Stimulated activated CD8-positive, alpha-beta memory T cell treated with anti-CD3 and anti-CD28 coated beads, Interleukin-4, amount 100 ng/mL, for 48 hours (primary cell): ENCODE measurements around the gene METAP2.

Experiments
- DNase-seq: peaks from one replicate; pipeline ENCODE4 v3.0.0-alpha.2; 2020

METAP2 gene

DNA sequence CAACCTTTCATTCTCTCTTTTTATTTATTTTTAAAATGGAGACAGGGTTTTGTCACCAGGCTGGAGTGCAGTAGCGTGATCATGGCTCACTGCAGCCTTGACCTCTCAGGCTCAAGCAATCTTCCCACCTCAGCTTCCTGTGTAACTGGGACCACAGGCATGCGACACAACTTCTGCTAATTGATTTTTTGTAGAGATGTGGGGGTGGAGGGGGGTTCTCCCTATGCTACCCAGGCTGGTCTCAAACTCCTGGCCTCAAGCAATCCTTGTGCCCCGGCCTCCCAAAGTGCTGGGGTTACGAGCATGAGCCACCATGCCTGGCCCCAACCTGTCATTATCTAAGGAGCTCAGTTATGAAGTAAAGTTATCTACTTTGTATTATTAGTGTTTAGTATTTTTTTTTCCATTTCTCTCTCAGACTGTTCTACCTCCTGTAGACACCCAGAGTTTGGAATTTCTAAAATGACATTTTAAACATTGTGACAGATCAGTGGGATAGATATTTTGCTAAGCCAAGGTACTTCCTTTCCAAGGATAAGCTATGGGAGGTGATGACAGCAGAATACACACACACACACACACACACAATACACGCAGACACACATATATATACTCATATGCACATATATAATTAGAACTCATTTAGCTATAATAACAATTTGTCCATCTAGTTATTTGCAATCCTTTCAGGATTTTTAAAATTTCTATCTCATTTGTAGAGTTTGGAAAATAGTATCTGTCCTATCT is 79.4 kb downstream of the METAP2 start:
- DNase-seq = no peak

DNA sequence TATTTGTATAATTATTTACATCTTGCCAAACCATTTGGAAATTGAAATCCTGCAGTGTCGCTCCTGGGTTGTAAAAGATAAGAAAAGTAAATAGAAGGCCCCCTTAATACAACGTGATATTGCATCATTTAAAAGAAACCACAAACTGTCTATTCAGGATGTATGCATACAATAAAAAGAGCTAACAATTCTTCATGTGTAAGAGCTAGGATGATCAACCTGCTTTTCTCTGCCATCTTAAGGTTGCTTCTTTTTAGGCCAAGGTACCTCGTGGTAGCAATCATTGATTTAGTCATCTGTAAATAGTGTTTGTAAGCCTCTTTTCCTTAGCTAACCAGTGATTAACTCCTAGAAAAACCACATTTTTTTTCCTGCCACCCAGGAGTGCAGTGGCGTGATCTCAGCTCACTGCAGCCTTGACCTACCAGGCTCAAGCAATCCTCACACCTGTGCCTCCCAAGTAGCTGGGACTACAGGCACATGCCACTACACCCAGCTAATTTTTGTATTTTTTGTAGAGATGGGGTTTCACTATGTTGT is 80.7 kb downstream of the METAP2 start:
- DNase-seq = no peak

DNA sequence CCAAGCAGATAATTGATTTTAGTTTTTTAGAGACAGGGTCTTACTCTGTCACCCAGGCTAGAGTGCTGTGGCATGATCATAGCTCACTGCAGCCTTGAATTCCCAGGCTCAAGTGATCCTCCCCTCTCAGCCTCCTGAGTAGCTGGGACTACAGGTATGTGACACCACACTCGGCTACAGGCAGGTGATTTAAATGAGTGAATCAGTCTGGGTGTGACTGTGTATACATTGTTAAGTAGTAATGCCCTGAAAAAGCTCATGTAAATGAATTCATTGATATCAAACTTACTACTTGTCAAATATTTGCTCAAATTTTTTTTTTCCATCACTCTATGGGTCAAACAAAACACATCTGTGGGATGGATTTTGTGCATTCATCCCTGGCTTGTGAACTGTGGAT is 83.7 kb downstream of the METAP2 start:
- DNase-seq = no peak
